ENCODE data around the gene IL1RL2. TPM values are rescaled to one million over a fixed set of nuclear protein-coding genes. Genes with fewer than 3 reads are reported as not detected.

IL1RL2 gene
- total and polyA plus RNA-seq, 7 donors: 0.27 to 0.90 (median 0.60) TPM; not detected in 4

GRCh38 chr2:102168026-102168771 is 18.6 kb upstream of the IL1RL2 start:
- Histone ChIP-seq H3K4me3 (no peak overlapping the region), H3K27me3 (no peaks in the 10 kb centered on the region), H3K4me1 (peaks cover 0 to 16% (median 2%) of the 10 kb centered on the region in 4 donors), H3K36me3 (peaks cover 0 to 40% (median 7%) of the 10 kb centered on the region in 4 donors), H3K9me3 (no peaks in the 10 kb centered on the region), H3K27ac (no peak overlapping the region)
- intact Hi-C loops (cut with DNase I): loop anchor here (5.0 kb wide), 2 partner anchors 74 to 286 kb away; no protein-coding TSS in a partner anchor
- TF ChIP-seq EP300 (IDR thresholded peaks at IDR 0.05) (no peak), POLR2AphosphoS5 (IDR thresholded peaks at IDR 0.05) (no peak), CTCF (IDR thresholded peaks at IDR 0.05) (no peak), POLR2A (IDR thresholded peaks at IDR 0.05) (no peak)
- DNase-seq: no peak
- 93 to 94% methylated on average over 5 of the region's 5 CpGs for WGBS, 2 donors

- DNase-seq: no peak
- 89 to 92% methylated on average over 5 of the region's 5 CpGs for WGBS, 2 donors
- H3K36me3 ChIP-seq: peaks cover 0 to 77% (median 10%) of the 10 kb centered on the region in 4 donors
- H3K9me3 ChIP-seq: no peaks in the 10 kb centered on the region
- H3K4me3 ChIP-seq: no peak overlapping the region
- no peak overlapping the region for H3K27ac ChIP-seq
- no peak for TF ChIP-seq POLR2AphosphoS5 (IDR thresholded peaks at IDR 0.05)
- TF ChIP-seq CTCF (IDR thresholded peaks at IDR 0.05): no peak
- no peaks in the 10 kb centered on the region for H3K27me3 ChIP-seq
- intact Hi-C loops (cut with DNase I): no loop called here
- peaks cover 0 to under 1% (median 0%) of the 10 kb centered on the region in 4 donors for H3K4me1 ChIP-seq
Measured at GRCh38 chr2:102171946-102172345, 14.9 kb upstream of the IL1RL2 start.

- intact Hi-C loops (cut with DNase I): no loop called here
- 69 to 85% methylated on average over 3 of the region's 3 CpGs for WGBS, 2 donors
- TF ChIP-seq POLR2AphosphoS5 (IDR thresholded peaks at IDR 0.05) (no peak), CTCF (IDR thresholded peaks at IDR 0.05) (no peak), POLR2A (IDR thresholded peaks at IDR 0.05) (no peak), EP300 (IDR thresholded peaks at IDR 0.05) (no peak)
Measured at GRCh38 chr2:102172745-102173144, 14.1 kb upstream of the IL1RL2 start.

GRCh38 chr2:102176172-102176571 is 10.7 kb upstream of the IL1RL2 start:
- intact Hi-C loops (cut with DNase I): no loop called here
- WGBS, 2 donors: 85 to 95% methylated on average over 3 of the region's 3 CpGs
- no peak for DNase-seq
- H3K27ac ChIP-seq: no peak overlapping the region
- TF ChIP-seq EP300 (IDR thresholded peaks at IDR 0.05) (no peak), POLR2AphosphoS5 (IDR thresholded peaks at IDR 0.05) (no peak), CTCF (IDR thresholded peaks at IDR 0.05) (no peak), POLR2A (IDR thresholded peaks at IDR 0.05) (no peak)
- H3K9me3 ChIP-seq: no peaks in the 10 kb centered on the region
- H3K36me3 ChIP-seq: peaks cover 0 to 64% (median 12%) of the 10 kb centered on the region in 4 donors
- H3K4me1 ChIP-seq: no peaks in the 10 kb centered on the region
- no peaks in the 10 kb centered on the region for H3K27me3 ChIP-seq
- H3K4me3 ChIP-seq: no peak overlapping the region

More at GRCh38 chr2:102172745-102173144, 14.1 kb upstream of the IL1RL2 start:
- Histone ChIP-seq H3K36me3 (peaks cover 0 to 85% (median 12%) of the 10 kb centered on the region in 4 donors), H3K27ac (no peak overlapping the region), H3K27me3 (no peaks in the 10 kb centered on the region), H3K4me1 (no peaks in the 10 kb centered on the region), H3K9me3 (no peaks in the 10 kb centered on the region), H3K4me3 (no peak overlapping the region)
- no peak for DNase-seq
